ENCODE measurements around the gene RAB31.

Gene RAB31

GRCh38 chr18:9865764-9866490, 157.8 kb downstream of the RAB31 start:
- TF ChIP-seq, protein P1, sequence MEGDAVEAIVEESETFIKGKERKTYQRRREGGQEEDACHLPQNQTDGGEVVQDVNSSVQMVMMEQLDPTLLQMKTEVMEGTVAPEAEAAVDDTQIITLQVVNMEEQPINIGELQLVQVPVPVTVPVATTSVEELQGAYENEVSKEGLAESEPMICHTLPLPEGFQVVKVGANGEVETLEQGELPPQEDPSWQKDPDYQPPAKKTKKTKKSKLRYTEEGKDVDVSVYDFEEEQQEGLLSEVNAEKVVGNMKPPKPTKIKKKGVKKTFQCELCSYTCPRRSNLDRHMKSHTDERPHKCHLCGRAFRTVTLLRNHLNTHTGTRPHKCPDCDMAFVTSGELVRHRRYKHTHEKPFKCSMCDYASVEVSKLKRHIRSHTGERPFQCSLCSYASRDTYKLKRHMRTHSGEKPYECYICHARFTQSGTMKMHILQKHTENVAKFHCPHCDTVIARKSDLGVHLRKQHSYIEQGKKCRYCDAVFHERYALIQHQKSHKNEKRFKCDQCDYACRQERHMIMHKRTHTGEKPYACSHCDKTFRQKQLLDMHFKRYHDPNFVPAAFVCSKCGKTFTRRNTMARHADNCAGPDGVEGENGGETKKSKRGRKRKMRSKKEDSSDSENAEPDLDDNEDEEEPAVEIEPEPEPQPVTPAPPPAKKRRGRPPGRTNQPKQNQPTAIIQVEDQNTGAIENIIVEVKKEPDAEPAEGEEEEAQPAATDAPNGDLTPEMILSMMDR (IDR thresholded peaks at IDR 0.05; ENCODE audit: borderline replicate concordance, control extremely low read depth, extremely low read depth, insufficient read depth, missing control alignments) = no peak
- in situ Hi-C loops (cut with MboI; ENCODE audit: low sequenced_read_pairs, unreplicated experiment) = loop anchor here (25.0 kb wide), 1 partner anchor 96 kb away; no protein-coding TSS in a partner anchor
- DNase-seq (ENCODE audit: low spot score) = no peak

- in situ Hi-C loops (cut with MboI; ENCODE audit: low sequenced_read_pairs, unreplicated experiment) = loop anchor here (25.0 kb wide), 1 partner anchor 96 kb away; no protein-coding TSS in a partner anchor
- TF ChIP-seq, protein P1 (IDR thresholded peaks at IDR 0.05; ENCODE audit: borderline replicate concordance, control extremely low read depth, extremely low read depth, insufficient read depth, missing control alignments) = no peak
- DNase-seq (ENCODE audit: low spot score) = no peak
Measured at GRCh38 chr18:9866627-9867026, 158.5 kb downstream of the RAB31 start.

GRCh38 chr18:9867071-9867594, 159.0 kb downstream of the RAB31 start:
- in situ Hi-C loops (cut with MboI; ENCODE audit: low sequenced_read_pairs, unreplicated experiment) = loop anchor here (25.0 kb wide), 1 partner anchor 95 kb away; no protein-coding TSS in a partner anchor
- DNase-seq (ENCODE audit: low spot score) = no peak
- TF ChIP-seq, protein P1 (IDR thresholded peaks at IDR 0.05; ENCODE audit: borderline replicate concordance, control extremely low read depth, extremely low read depth, insufficient read depth, missing control alignments) = no peak

- in situ Hi-C loops (cut with MboI; ENCODE audit: low sequenced_read_pairs, unreplicated experiment) = loop anchor here (25.0 kb wide), 1 partner anchor 93 kb away; no protein-coding TSS in a partner anchor
- TF ChIP-seq, protein P1 (IDR thresholded peaks at IDR 0.05; ENCODE audit: borderline replicate concordance, control extremely low read depth, extremely low read depth, insufficient read depth, missing control alignments) = no peak
Measured at GRCh38 chr18:9868857-9869714, 161.0 kb downstream of the RAB31 start.

DNA sequence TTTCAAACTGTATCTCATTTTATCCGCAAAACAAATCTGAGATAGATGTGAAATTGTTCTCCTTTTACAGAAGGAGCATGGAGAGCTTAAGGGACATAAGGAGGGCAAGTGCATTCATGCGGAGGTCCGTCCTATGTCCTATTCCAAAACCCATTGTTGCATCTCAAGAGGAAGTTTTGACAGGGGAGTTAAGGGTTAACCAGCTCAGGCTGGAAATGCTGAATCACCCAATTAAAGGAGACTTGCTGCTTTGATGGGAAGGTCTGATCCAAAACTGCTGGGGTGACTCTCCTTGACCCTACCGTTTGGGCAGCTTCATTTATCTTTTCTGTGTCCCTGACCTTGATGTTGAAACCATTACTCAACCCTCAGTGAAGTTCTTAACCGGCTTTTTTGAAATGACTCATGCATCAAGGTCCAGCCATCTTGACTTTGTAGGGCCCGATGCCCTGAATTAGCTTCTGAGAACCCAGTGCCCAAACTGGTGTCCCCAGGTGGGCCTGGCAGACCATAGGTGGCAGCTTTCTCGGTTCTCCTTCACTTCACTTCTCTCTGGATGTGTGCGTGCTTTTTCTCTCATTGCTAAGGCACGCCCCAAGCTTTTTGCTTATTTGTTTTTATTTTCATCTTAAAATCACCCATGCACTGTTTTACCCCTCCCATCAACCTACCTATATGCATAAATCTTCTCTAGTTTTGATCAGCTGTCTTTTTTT, 161.8 kb downstream of the RAB31 start:
- in situ Hi-C loops (cut with MboI; ENCODE audit: low sequenced_read_pairs, unreplicated experiment) = loop anchor here (25.0 kb wide), 1 partner anchor 92 kb away; no protein-coding TSS in a partner anchor
- TF ChIP-seq, protein P1 (IDR thresholded peaks at IDR 0.05; ENCODE audit: borderline replicate concordance, control extremely low read depth, extremely low read depth, insufficient read depth, missing control alignments) = no peak
- DNase-seq (ENCODE audit: low spot score) = peak; percentile 43

More at GRCh38 chr18:9868857-9869714, 161.0 kb downstream of the RAB31 start:
- DNase-seq (ENCODE audit: low spot score) = no peak
